CD14-positive monocyte (primary cell): ENCODE data around the gene GYS1. TPM values are rescaled to one million over a fixed set of nuclear protein-coding genes. Genes with fewer than 3 reads are reported as not detected.

ENCODE experiments used
- DNase-seq, 3 donors: peaks; one replicate each; pipeline ENCODE4 v3.0.0-alpha.2; 2011 to 2022
- H2AFZ ChIP-seq: 2 replicates; pipeline ENCODE4 v1.6.0; 2012; ENCODE audit warnings: mild to moderate bottlenecking, low read depth, low read length, inconsistent platforms; ENCODE audit not compliant: insufficient read depth, poor library complexity, severe bottlenecking
- H3K27ac ChIP-seq, 2 donors: 1 replicate in 1 of 2; 2 replicates in 1 of 2; pipeline ENCODE4 v1.5.1; 2012 to 2013; ENCODE audit warnings: low read length in 2 of 2, control low read depth in 1 of 2, inconsistent platforms in 1 of 2, low read depth in 1 of 2, mild to moderate bottlenecking in 1 of 2
- H3K27me3 ChIP-seq, 2 donors: one replicate each; pipeline versions ENCODE4 v1.6.0 to v1.6.1; 2011 to 2013; ENCODE audit warnings: low read length in 2 of 2; ENCODE audit not compliant: control insufficient read depth in 2 of 2, insufficient read depth in 2 of 2
- H3K36me3 ChIP-seq, 2 donors: replicated peaks in 1 of 2; 1 replicate in 1 of 2; 2 replicates in 1 of 2; pipeline versions ENCODE4 v1.5.1 to v1.6.1; 2012 to 2013; ENCODE audit warnings: low read length in 2 of 2, control low read depth in 1 of 2, inconsistent platforms in 1 of 2, mild to moderate bottlenecking in 1 of 2; ENCODE audit not compliant: insufficient read depth in 2 of 2, control insufficient read depth in 1 of 2
- H3K4me1 ChIP-seq, 2 donors: 1 replicate in 1 of 2; 2 replicates in 1 of 2; pipeline versions ENCODE4 v1.5.1 to v1.6.1; 2012 to 2013; ENCODE audit warnings: low read length in 2 of 2, control low read depth in 1 of 2, inconsistent platforms in 1 of 2, mild to moderate bottlenecking in 1 of 2, moderate library complexity in 1 of 2; ENCODE audit not compliant: insufficient read depth in 2 of 2, control insufficient read depth in 1 of 2
- H3K4me2 ChIP-seq: replicated peaks from 2 replicates; pipeline ENCODE3; 2012; ENCODE audit warnings: low read length, moderate library complexity, mild to moderate bottlenecking; ENCODE audit not compliant: poor library complexity, severe bottlenecking; ENCODE audit errors: extremely low read depth
- H3K4me3 ChIP-seq, 3 experiments: fragments of 200-600 bp in 1 of 3; sonication (generic) in 1 of 3; replicated peaks in 1 of 3; 1 replicate in 2 of 3; 2 replicates in 1 of 3; pipeline ENCODE4 v1.5.1; 2011 to 2013; ENCODE audit warnings: low read length in 3 of 3, mild to moderate bottlenecking in 3 of 3, control low read depth in 2 of 3, low read depth in 2 of 3, inconsistent platforms in 1 of 3, moderate library complexity in 1 of 3
- H3K79me2 ChIP-seq: 2 replicates; pipeline ENCODE4 v1.6.0; 2012; ENCODE audit warnings: mild to moderate bottlenecking, control low read depth, inconsistent platforms, low read length, moderate library complexity; ENCODE audit not compliant: insufficient read depth
- H3K9ac ChIP-seq: 2 replicates; pipeline ENCODE4 v1.6.0; 2017; ENCODE audit warnings: low read length, mild to moderate bottlenecking; ENCODE audit not compliant: insufficient read depth, poor library complexity, severe bottlenecking
- H3K9me3 ChIP-seq, 2 donors: replicated peaks in 1 of 2; 1 replicate in 1 of 2; 2 replicates in 1 of 2; pipeline versions ENCODE4 v1.5.1 to v1.6.1; 2012 to 2013; ENCODE audit warnings: low read length in 2 of 2, control low read depth in 1 of 2; ENCODE audit not compliant: control insufficient read depth in 1 of 2, insufficient read depth in 1 of 2
- H4K20me1 ChIP-seq: 2 replicates; pipeline ENCODE4 v1.6.0; 2012; ENCODE audit warnings: mild to moderate bottlenecking, low read length, control low read depth, moderate library complexity; ENCODE audit not compliant: insufficient read depth
- H3K27ac Mint-ChIP-seq, 7 donors: one replicate each; pipeline ENCODE4 v1.8.0; 2020; ENCODE audit warnings: mild to moderate bottlenecking in 7 of 7, mixed read lengths in 7 of 7, moderate library complexity in 6 of 7, inconsistent platforms in 2 of 7
- H3K27me3 Mint-ChIP-seq, 3 donors: one replicate each; pipeline ENCODE4 v1.8.0; 2021 to 2022; ENCODE audit warnings: low read depth in 3 of 3, mild to moderate bottlenecking in 3 of 3, mixed read lengths in 3 of 3, moderate library complexity in 3 of 3, inconsistent platforms in 1 of 3
- H3K36me3 Mint-ChIP-seq, 2 donors: one replicate each; pipeline ENCODE4 v1.8.0; 2020; ENCODE audit warnings: mixed read lengths in 2 of 2, inconsistent platforms in 1 of 2, mild to moderate bottlenecking in 1 of 2
- H3K4me1 Mint-ChIP-seq: one replicate; pipeline ENCODE4 v1.8.0; 2020; ENCODE audit warnings: mild to moderate bottlenecking, mixed read lengths
- H3K4me3 Mint-ChIP-seq, 2 donors: one replicate each; pipeline ENCODE4 v1.8.0; 2020; ENCODE audit warnings: mild to moderate bottlenecking in 2 of 2, mixed read lengths in 2 of 2, moderate library complexity in 1 of 2
- H3K9me3 Mint-ChIP-seq, 7 donors: one replicate each; pipeline ENCODE4 v1.8.0; 2020 to 2022; ENCODE audit warnings: mixed read lengths in 7 of 7, mild to moderate bottlenecking in 6 of 7, moderate library complexity in 6 of 7, inconsistent platforms in 2 of 7
- WGBS: methylation state at CpG from one replicate; pipeline ENCODE4 v1.1.5; 2013; ENCODE audit warnings: missing lambda C conversion rate; ENCODE audit not compliant: insufficient coverage; 5-methylcytosine and 5-hydroxymethylcytosine counted together
- intact Hi-C, 2 donors: fragments of 100-400 bp; cut with micrococcal nuclease; formaldehyde crosslinking; loops; one replicate each; pipeline versions ENCODE4 v1.15.0 to v1.15.1; 2023
- polyA plus RNA-seq, 3 donors: library from polyadenylated mRNA; depleted of rRNA in 1 of 3; unstranded in 2 of 3; stranded (reverse) in 1 of 3; fragments of 300-500 nt in 2 of 3; fragments of >200 nt in 1 of 3; fragmentation: Illumina TruSeq in 2 of 3; gene quantifications; 1 replicate in 2 of 3; 2 replicates in 1 of 3; pipeline ENCODE4 v1.2.3, GENCODE V29; 2012 to 2021
- TF ChIP-seq, protein P1 (sequence below): fragments of 200-600 bp; IDR thresholded peaks from one replicate; pipeline ENCODE4 v1.8.0; 2022; ENCODE audit warnings: antibody characterized with exemption, mild to moderate bottlenecking

Gene GYS1
- polyA plus RNA-seq, 3 donors = 13.3 to 26.0 (median 21.3) TPM

DNA sequence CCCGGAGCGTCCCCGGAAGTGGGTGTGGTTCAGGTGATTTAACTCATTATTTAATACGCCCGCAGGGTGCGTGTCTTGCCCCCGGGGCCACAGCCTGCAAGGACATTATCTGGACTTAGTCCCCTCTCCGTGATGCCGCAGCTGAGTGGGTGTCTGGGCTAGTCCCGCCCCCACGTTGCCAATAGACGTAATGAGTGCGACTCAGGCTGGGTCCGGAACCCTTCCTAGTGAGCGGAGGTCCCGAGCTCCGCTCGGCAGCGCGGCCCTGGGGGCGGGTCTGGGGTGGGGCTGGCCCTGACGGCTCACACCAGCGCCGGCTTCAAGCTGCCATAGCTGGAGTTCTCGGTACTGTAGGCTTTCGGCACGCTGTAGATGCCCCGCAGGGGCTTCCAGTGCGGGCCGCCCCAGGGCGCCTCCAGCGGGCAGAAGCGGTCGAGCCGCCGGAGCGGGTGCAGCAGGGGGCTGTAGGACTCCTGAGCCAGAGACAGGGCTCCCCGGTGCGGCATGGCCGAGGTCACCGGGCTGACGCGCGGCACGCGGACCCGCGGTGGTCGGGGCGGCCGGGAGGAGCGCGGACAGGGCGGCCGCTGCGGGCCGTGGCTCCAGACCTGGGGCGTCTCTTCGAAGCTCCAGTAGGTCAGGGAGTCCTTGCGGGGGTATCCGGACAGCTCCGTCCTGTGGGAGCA, 24.7 kb upstream of the GYS1 start:
- no peaks in the 10 kb centered on the region for H3K79me2 ChIP-seq
- Mint-ChIP-seq H3K27me3 (peaks cover 36 to 48% (median 48%) of the 10 kb centered on the region in 3 donors), H3K4me3 (peak overlapping the region; percentile 91 to 96), H3K9me3 (peaks cover 0 to 10% (median 5%) of the 10 kb centered on the region in 7 donors), H3K4me1 (peaks cover 29% of the 10 kb centered on the region), H3K36me3 (peaks cover 29 to 42% of the 10 kb centered on the region in 2 donors), H3K27ac (no peak overlapping the region)
- peak overlapping the region; percentile 18 to 76 (median 50) for H3K4me3 ChIP-seq
- under 1% methylated on average over 59 of the region's 62 CpGs for WGBS
- peak in 2 of 3 donors; percentile 27 to 37 for DNase-seq
- peaks cover 23 to 25% of the 10 kb centered on the region in 2 donors for H3K36me3 ChIP-seq
- intact Hi-C loops = no loop called here
- H3K27me3 ChIP-seq = peaks cover 14 to 49% of the 10 kb centered on the region in 2 donors
- no peaks in the 10 kb centered on the region for H3K9me3 ChIP-seq
- H3K4me1 ChIP-seq = peaks cover 24 to 29% of the 10 kb centered on the region in 2 donors
- peak overlapping the region; percentile 21 for H3K9ac ChIP-seq
- H2AFZ ChIP-seq = peak overlapping the region; percentile 78
- H3K4me2 ChIP-seq = peak overlapping the region; percentile 79
- TF ChIP-seq, protein P1, sequence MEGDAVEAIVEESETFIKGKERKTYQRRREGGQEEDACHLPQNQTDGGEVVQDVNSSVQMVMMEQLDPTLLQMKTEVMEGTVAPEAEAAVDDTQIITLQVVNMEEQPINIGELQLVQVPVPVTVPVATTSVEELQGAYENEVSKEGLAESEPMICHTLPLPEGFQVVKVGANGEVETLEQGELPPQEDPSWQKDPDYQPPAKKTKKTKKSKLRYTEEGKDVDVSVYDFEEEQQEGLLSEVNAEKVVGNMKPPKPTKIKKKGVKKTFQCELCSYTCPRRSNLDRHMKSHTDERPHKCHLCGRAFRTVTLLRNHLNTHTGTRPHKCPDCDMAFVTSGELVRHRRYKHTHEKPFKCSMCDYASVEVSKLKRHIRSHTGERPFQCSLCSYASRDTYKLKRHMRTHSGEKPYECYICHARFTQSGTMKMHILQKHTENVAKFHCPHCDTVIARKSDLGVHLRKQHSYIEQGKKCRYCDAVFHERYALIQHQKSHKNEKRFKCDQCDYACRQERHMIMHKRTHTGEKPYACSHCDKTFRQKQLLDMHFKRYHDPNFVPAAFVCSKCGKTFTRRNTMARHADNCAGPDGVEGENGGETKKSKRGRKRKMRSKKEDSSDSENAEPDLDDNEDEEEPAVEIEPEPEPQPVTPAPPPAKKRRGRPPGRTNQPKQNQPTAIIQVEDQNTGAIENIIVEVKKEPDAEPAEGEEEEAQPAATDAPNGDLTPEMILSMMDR = peak; percentile 67
- H3K27ac ChIP-seq = no peak overlapping the region
- H4K20me1 ChIP-seq = no peaks in the 10 kb centered on the region

DNA sequence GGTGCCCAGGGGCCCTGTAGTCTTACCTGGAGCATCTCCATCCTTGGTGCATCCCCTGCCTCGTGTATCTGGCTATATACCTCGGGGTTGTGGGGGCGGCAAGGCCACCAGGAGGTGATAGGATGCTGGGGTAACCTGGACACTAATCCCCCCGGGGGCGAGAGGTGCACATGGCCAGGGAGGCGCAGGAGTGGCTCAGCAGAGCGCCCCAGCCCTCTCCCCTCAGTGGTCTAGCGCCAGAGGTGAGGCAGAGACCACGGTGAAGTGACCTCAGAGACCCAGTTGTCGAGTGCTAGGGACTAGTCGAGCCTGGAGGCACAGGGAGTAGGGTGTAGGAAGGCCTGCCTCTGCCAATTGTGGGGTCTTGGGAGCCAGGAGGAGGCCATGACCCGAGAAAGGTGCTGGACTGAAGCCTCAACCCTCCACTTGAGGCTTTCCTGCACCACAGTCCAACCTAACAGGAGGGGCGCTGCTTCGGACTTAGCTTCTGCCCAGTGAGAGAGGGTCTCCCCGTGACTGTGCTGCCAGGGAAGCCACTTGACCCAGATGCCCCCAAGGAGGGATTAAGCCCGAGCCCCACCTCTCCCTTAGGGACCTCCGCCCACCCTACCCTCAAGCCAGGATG, 24.0 kb upstream of the GYS1 start, which contains the start of gene LHB:
Gene LHB, minus strand, starts transcription at position 51 of the 625 bp plus-strand sequence. Its CDS starts 10 bp downstream, at position 41.
- Mint-ChIP-seq H3K4me1 (peaks cover 29% of the 10 kb centered on the region), H3K4me3 (peak within 1 kb of the TSS; percentile 91 to 96)
- intact Hi-C loops = no loop called here

More for the DNA sequence above, 24.0 kb upstream of the GYS1 start, which contains the start of gene LHB:
- Histone ChIP-seq H3K36me3 (peaks cover 27 to 31% of the 10 kb centered on the region in 2 donors), H3K4me1 (peaks cover 24 to 29% of the 10 kb centered on the region in 2 donors), H4K20me1 (no peaks in the 10 kb centered on the region), H3K4me2 (peak within 1 kb of the TSS; percentile 79), H3K4me3 (peak within 1 kb of the TSS in 2 of 3 experiments; percentile 23 to 76), H2AFZ (peak within 1 kb of the TSS; percentile 78), H3K9ac (peak within 1 kb of the TSS; percentile 21), H3K27me3 (peaks cover 14 to 49% of the 10 kb centered on the region in 2 donors), H3K27ac (no peak within 1 kb of the TSS), H3K79me2 (no peaks in the 10 kb centered on the region), H3K9me3 (no peaks in the 10 kb centered on the region)
- Mint-ChIP-seq H3K27ac (no peak within 1 kb of the TSS), H3K9me3 (peaks cover 0 to 10% (median 5%) of the 10 kb centered on the region in 7 donors), H3K36me3 (peaks cover 35 to 49% of the 10 kb centered on the region in 2 donors), H3K27me3 (peaks cover 35 to 48% (median 47%) of the 10 kb centered on the region in 3 donors)
- DNase-seq = no peak
- TF ChIP-seq, protein P1 = no peak
- 68% methylated on average over 8 of the region's 17 CpGs for WGBS
